ENCODE data around the gene TMEM92. TPM values are rescaled to one million over a fixed set of nuclear protein-coding genes. Genes with fewer than 3 reads are reported as not detected.

Gene TMEM92
- total RNA-seq, 2 experiments from 2014 or later = not detected

GRCh38 chr17:50301891-50302584 lies 27.8 kb downstream of the TMEM92 start:
- POLR2A ChIA-PET = interaction anchor here (0.6 kb wide), 1 partner anchor 48 kb away, joined by 7 read pairs; no protein-coding TSS in a partner anchor
- CTCF ChIA-PET (ENCODE audit: unreplicated experiment) = interaction anchor here (1.0 kb wide), 1 partner anchor 94 kb away, joined by 10 read pairs; no protein-coding TSS in a partner anchor
- H3K4me1 ChIP-seq (ENCODE audit: insufficient read depth, low read length, poor library complexity, severe bottlenecking) = no peaks in the 10 kb centered on the region
- H3K9me3 ChIP-seq (ENCODE audit: low read length) = no peaks in the 10 kb centered on the region
- no peaks in the 10 kb centered on the region for H3K36me3 ChIP-seq (ENCODE audit: insufficient read depth, low read length)
- no peaks in the 10 kb centered on the region for H4K20me1 ChIP-seq (ENCODE audit: insufficient read depth, low read length)
- no peaks in the 10 kb centered on the region for H3K9me2 ChIP-seq (ENCODE audit: insufficient read depth, low read length)
- no peak overlapping the region for H3K4me2 ChIP-seq (ENCODE audit: low read length)
- no peak overlapping the region for H3K27ac ChIP-seq (ENCODE audit: low read depth, low read length, poor library complexity, severe bottlenecking)
- H3K4me3 ChIP-seq (ENCODE audit: low read depth, low read length, poor library complexity, severe bottlenecking) = no peak overlapping the region
- DNase-seq (ENCODE audit: low spot score) = no peak
- intact Hi-C loops (cut with micrococcal nuclease; ENCODE audit: unreplicated experiment) = no loop called here
- no peak overlapping the region for H2AFZ ChIP-seq (ENCODE audit: low read length)
- no peaks in the 10 kb centered on the region for H3K79me2 ChIP-seq (ENCODE audit: insufficient read depth, low read depth, low read length)
- TF ChIP-seq CTCF (conservative IDR thresholded peaks at IDR 0.05; ENCODE audit: low read length) (no peak), EZH2phosphoT487 (IDR thresholded peaks at IDR 0.05; ENCODE audit: borderline replicate concordance, low read depth, low read length) (no peak)
- BruUV-seq (replicated peaks) = no TSS peak

DNA sequence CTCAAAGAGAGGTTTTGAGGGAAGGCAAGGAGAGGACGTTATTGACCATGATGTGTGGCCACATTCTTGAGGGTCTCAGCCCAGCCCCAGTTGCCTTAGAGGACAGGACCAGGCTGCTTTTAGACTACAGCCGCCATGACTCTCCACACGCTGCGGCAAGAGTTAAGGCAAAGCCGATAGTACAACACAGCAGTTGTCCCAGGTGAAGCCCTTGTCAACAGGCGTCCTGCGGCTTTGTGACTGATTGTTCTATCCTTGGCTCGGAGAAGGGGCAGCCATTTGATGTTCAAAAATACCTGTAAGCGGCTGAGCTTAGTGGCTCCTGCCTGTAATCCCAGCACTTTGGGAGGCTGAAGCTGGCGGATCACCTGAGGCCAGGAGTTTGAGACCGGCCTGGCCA lies 28.8 kb downstream of the TMEM92 start:
- Histone ChIP-seq H3K4me1 (ENCODE audit: insufficient read depth, low read length, poor library complexity, severe bottlenecking) (no peaks in the 10 kb centered on the region), H3K4me2 (ENCODE audit: low read length) (no peak overlapping the region), H4K20me1 (ENCODE audit: insufficient read depth, low read length) (no peaks in the 10 kb centered on the region), H3K4me3 (ENCODE audit: low read depth, low read length, poor library complexity, severe bottlenecking) (no peak overlapping the region), H3K9me3 (ENCODE audit: low read length) (no peaks in the 10 kb centered on the region), H3K79me2 (ENCODE audit: insufficient read depth, low read depth, low read length) (no peaks in the 10 kb centered on the region), H2AFZ (ENCODE audit: low read length) (no peak overlapping the region), H3K36me3 (ENCODE audit: insufficient read depth, low read length) (no peaks in the 10 kb centered on the region), H3K27ac (ENCODE audit: low read depth, low read length, poor library complexity, severe bottlenecking) (no peak overlapping the region), H3K9me2 (ENCODE audit: insufficient read depth, low read length) (no peaks in the 10 kb centered on the region)
- no peak for DNase-seq (ENCODE audit: low spot score)
- TF ChIP-seq EZH2phosphoT487 (IDR thresholded peaks at IDR 0.05; ENCODE audit: borderline replicate concordance, low read depth, low read length) (no peak), CTCF (conservative IDR thresholded peaks at IDR 0.05; ENCODE audit: low read length) (no peak)
- BruUV-seq (replicated peaks) = no TSS peak
- ChIA-PET CTCF (ENCODE audit: unreplicated experiment) (no interaction called here), POLR2A (interaction anchor here (0.6 kb wide), 1 partner anchor 87 kb away, joined by 4 read pairs; no protein-coding TSS in a partner anchor)
- intact Hi-C loops (cut with micrococcal nuclease; ENCODE audit: unreplicated experiment) = no loop called here

DNA sequence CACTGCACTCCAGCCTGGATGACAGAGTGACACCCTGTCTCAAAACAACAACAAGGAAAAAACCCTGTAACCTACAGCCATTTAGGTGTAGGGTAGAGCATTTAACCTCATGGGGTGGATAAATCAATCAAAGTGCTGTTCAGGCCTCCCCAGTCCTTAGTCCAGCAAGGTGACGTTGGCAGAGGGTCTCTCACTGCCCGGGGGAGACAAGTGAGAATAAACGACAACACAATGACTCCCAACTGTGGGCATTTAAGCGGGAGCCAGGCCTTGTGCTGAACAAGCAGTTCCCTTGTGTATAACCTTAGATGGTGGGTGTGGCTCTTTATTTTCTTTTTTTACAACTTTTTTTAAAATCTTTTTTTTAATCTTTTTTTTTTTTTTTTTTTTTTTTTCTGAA lies 29.3 kb downstream of the TMEM92 start:
- ChIA-PET POLR2A (no interaction called here), CTCF (ENCODE audit: unreplicated experiment) (no interaction called here)
- H3K9me3 ChIP-seq (ENCODE audit: low read length) = no peaks in the 10 kb centered on the region
- H3K36me3 ChIP-seq (ENCODE audit: insufficient read depth, low read length) = no peaks in the 10 kb centered on the region
- no peaks in the 10 kb centered on the region for H3K9me2 ChIP-seq (ENCODE audit: insufficient read depth, low read length)
- H3K4me1 ChIP-seq (ENCODE audit: insufficient read depth, low read length, poor library complexity, severe bottlenecking) = no peaks in the 10 kb centered on the region
- BruUV-seq (replicated peaks) = no TSS peak
- H3K27ac ChIP-seq (ENCODE audit: low read depth, low read length, poor library complexity, severe bottlenecking) = no peak overlapping the region
- H3K4me3 ChIP-seq (ENCODE audit: low read depth, low read length, poor library complexity, severe bottlenecking) = no peak overlapping the region
- intact Hi-C loops (cut with micrococcal nuclease; ENCODE audit: unreplicated experiment) = no loop called here
- no peak overlapping the region for H3K4me2 ChIP-seq (ENCODE audit: low read length)
- no peaks in the 10 kb centered on the region for H3K79me2 ChIP-seq (ENCODE audit: insufficient read depth, low read depth, low read length)
- no peaks in the 10 kb centered on the region for H4K20me1 ChIP-seq (ENCODE audit: insufficient read depth, low read length)
- no peak overlapping the region for H2AFZ ChIP-seq (ENCODE audit: low read length)
- TF ChIP-seq EZH2phosphoT487 (IDR thresholded peaks at IDR 0.05; ENCODE audit: borderline replicate concordance, low read depth, low read length) = no peak
- no peak for DNase-seq (ENCODE audit: low spot score)

Data from OCI-LY7 (cell line).